GM23338 (cell line): ENCODE data around the gene VDAC1. TPM values are rescaled to one million over a fixed set of nuclear protein-coding genes. Genes with fewer than 3 reads are reported as not detected.
A peak's percentile ranks its signal among the peaks of the same experiment; 100 is the strongest.

Experiments used
- ATAC-seq: fragments of 200-7000 bp; cut with Tn5 transposase; 3 replicates; pipeline ENCODE4 v1.9.1; 2020
- DNase-seq: peaks from one replicate; pipeline ENCODE4 v3.0.0-alpha.2; 2015; ENCODE audit warnings: low spot score
- H2AFZ ChIP-seq: fragments of 200-600 bp; sonication (generic); 2 replicates; pipeline ENCODE4 v1.8.0; 2016; ENCODE audit warnings: antibody characterized with exemption, mild to moderate bottlenecking, moderate library complexity
- H3F3A ChIP-seq: fragments of 200-600 bp; sonication (generic); replicated peaks from 2 replicates; pipeline ENCODE4 v1.8.0; 2017; ENCODE audit warnings: antibody characterized with exemption, mixed run types, low read depth
- H3K27ac ChIP-seq: fragments of 200-600 bp; sonication (generic); 2 replicates; pipeline ENCODE4 v1.6.1; 2016; ENCODE audit warnings: low read depth
- H3K27me3 ChIP-seq: fragments of 200-600 bp; sonication (generic); 2 replicates; pipeline ENCODE4 v1.8.0; 2016; ENCODE audit warnings: mild to moderate bottlenecking, mixed run types, moderate library complexity; ENCODE audit not compliant: insufficient read depth
- H3K36me3 ChIP-seq: fragments of 200-600 bp; sonication (generic); 2 replicates; pipeline ENCODE4 v1.8.0; 2016; ENCODE audit warnings: mild to moderate bottlenecking; ENCODE audit not compliant: insufficient read depth
- H3K4me1 ChIP-seq: fragments of 200-600 bp; sonication (generic); 2 replicates; pipeline ENCODE4 v1.8.0; 2016; ENCODE audit warnings: mild to moderate bottlenecking, moderate library complexity; ENCODE audit not compliant: insufficient read depth
- H3K4me2 ChIP-seq: fragments of 200-600 bp; sonication (generic); 2 replicates; pipeline ENCODE4 v1.7.1; 2017; ENCODE audit warnings: mixed run types
- H3K4me3 ChIP-seq: fragments of 200-600 bp; sonication (generic); 2 replicates; pipeline ENCODE4 v1.6.1; 2016; ENCODE audit warnings: mixed run types
- H3K79me2 ChIP-seq: fragments of 200-600 bp; sonication (generic); replicated peaks from 2 replicates; pipeline ENCODE4 v1.8.0; 2017; ENCODE audit warnings: mild to moderate bottlenecking; ENCODE audit not compliant: insufficient read depth
- H3K9me2 ChIP-seq: fragments of 200-600 bp; sonication (generic); 2 replicates; pipeline ENCODE4 v1.8.0; 2017; ENCODE audit not compliant: insufficient read depth
- H4K20me1 ChIP-seq: fragments of 200-600 bp; sonication (generic); replicated peaks from 2 replicates; pipeline ENCODE4 v1.8.0; 2017; ENCODE audit warnings: mild to moderate bottlenecking; ENCODE audit not compliant: insufficient read depth
- H3K27ac Mint-ChIP-seq: 2 replicates; pipeline ENCODE4 v1.8.0; 2020; ENCODE audit warnings: inconsistent platforms, mild to moderate bottlenecking, moderate library complexity, mixed read lengths
- H3K27me3 Mint-ChIP-seq: 3 replicates; pipeline ENCODE4 v1.8.0; 2022; ENCODE audit warnings: low read depth, mild to moderate bottlenecking, moderate library complexity, mixed read lengths, inconsistent platforms; ENCODE audit not compliant: insufficient read depth, poor library complexity
- H3K36me3 Mint-ChIP-seq: 3 replicates; pipeline ENCODE4 v1.8.0; 2021; ENCODE audit warnings: low read depth, mild to moderate bottlenecking, inconsistent platforms, moderate library complexity, mixed read lengths
- H3K4me1 Mint-ChIP-seq: 3 replicates; pipeline ENCODE4 v1.8.0; 2020; ENCODE audit warnings: mild to moderate bottlenecking, inconsistent platforms, mixed read lengths
- H3K4me3 Mint-ChIP-seq: 3 replicates; pipeline ENCODE4 v1.8.0; 2021; ENCODE audit warnings: moderate library complexity, mild to moderate bottlenecking, inconsistent platforms, mixed read lengths
- H3K9me3 Mint-ChIP-seq: 3 replicates; pipeline ENCODE4 v1.8.0; 2020; ENCODE audit warnings: moderate library complexity, mild to moderate bottlenecking, inconsistent platforms, mixed read lengths
- CREB1 ChIP-seq: fragments of 250-450 bp; sonication (Bioruptor Pico); IDR thresholded peaks from 2 replicates; pipeline ENCODE4 v1.5.0; 2020; ENCODE audit warnings: low read depth, mild to moderate bottlenecking, moderate library complexity
- NANOG ChIP-seq: IDR thresholded peaks from 2 replicates; pipeline ENCODE4 v1.6.1; 2016; ENCODE audit warnings: antibody characterized with exemption, borderline replicate concordance
- POLR2AphosphoS5 ChIP-seq: IDR thresholded peaks from 2 replicates; pipeline ENCODE4 v1.6.1; 2016; ENCODE audit warnings: antibody characterized with exemption, low read depth
- ZNF114 ChIP-seq: fragments of 250-450 bp; sonication (Bioruptor Pico); IDR thresholded peaks from 2 replicates; pipeline ENCODE4 v1.5.0; 2020; ENCODE audit warnings: mild to moderate bottlenecking, moderate library complexity
- polyA plus RNA-seq: library from polyadenylated mRNA; unstranded; fragments of >200 nt; fragmentation: Nextera tagmentation; extraction: Ambion mirVana; gene quantifications from 2 replicates; pipeline ENCODE4 v1.2.1, GENCODE V29; 2016
- total RNA-seq: library from RNA; depleted of rRNA; stranded (reverse); fragments of >200 nt; shearing (Covaris generic); gene quantifications from 2 replicates; pipeline ENCODE4 v1.2.3, GENCODE V29; 2014; rRNA removed
- TF ChIP-seq, protein P1 (sequence below): fragments of 250-450 bp; sonication (Bioruptor Pico); IDR thresholded peaks from 2 replicates; pipeline ENCODE4 v1.5.0; 2020; ENCODE audit warnings: mild to moderate bottlenecking, moderate library complexity
- TF ChIP-seq, protein P2 (sequence below): IDR thresholded peaks from 2 replicates; pipeline ENCODE4 v1.6.1; 2016; ENCODE audit warnings: antibody characterized with exemption
- TF ChIP-seq, protein P3 (sequence below), 2 experiments: fragments of 200-600 bp in 1 of 2; sonication (generic) in 1 of 2; conservative IDR thresholded peaks; 2 replicates each; pipeline versions ENCODE4 v1.5.1 to v1.6.1; 2016 to 2017; ENCODE audit warnings: antibody characterized with exemption in 2 of 2, low read depth in 2 of 2, mild to moderate bottlenecking in 2 of 2, moderate library complexity in 1 of 2

VDAC1 gene
- total and polyA plus RNA-seq, 2 experiments from 2014 or later, result 300 to 329 TPM

DNA sequence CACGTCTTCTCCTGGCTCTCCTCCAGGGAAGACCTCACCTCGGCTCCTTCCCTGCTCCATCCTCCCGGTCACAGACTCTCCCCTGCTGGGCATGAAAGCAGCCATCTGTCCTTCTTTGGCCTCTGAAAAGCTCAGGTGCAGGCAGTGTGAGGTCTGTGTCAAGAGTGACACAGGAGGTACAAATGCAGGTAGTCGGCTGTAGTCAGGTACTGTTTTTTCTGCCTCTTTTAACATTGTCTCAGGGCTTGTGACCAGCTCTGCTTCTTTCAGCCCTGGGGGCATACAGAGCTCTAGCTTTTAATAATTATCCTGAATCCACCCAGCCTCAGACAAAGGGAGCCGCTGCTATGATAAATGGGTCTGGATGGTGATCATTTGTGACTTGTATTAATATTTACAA lies 82.8 kb downstream of the VDAC1 start:
- no peaks in the 10 kb centered on the region for H3K27me3 ChIP-seq
- TF ChIP-seq, protein P1, sequence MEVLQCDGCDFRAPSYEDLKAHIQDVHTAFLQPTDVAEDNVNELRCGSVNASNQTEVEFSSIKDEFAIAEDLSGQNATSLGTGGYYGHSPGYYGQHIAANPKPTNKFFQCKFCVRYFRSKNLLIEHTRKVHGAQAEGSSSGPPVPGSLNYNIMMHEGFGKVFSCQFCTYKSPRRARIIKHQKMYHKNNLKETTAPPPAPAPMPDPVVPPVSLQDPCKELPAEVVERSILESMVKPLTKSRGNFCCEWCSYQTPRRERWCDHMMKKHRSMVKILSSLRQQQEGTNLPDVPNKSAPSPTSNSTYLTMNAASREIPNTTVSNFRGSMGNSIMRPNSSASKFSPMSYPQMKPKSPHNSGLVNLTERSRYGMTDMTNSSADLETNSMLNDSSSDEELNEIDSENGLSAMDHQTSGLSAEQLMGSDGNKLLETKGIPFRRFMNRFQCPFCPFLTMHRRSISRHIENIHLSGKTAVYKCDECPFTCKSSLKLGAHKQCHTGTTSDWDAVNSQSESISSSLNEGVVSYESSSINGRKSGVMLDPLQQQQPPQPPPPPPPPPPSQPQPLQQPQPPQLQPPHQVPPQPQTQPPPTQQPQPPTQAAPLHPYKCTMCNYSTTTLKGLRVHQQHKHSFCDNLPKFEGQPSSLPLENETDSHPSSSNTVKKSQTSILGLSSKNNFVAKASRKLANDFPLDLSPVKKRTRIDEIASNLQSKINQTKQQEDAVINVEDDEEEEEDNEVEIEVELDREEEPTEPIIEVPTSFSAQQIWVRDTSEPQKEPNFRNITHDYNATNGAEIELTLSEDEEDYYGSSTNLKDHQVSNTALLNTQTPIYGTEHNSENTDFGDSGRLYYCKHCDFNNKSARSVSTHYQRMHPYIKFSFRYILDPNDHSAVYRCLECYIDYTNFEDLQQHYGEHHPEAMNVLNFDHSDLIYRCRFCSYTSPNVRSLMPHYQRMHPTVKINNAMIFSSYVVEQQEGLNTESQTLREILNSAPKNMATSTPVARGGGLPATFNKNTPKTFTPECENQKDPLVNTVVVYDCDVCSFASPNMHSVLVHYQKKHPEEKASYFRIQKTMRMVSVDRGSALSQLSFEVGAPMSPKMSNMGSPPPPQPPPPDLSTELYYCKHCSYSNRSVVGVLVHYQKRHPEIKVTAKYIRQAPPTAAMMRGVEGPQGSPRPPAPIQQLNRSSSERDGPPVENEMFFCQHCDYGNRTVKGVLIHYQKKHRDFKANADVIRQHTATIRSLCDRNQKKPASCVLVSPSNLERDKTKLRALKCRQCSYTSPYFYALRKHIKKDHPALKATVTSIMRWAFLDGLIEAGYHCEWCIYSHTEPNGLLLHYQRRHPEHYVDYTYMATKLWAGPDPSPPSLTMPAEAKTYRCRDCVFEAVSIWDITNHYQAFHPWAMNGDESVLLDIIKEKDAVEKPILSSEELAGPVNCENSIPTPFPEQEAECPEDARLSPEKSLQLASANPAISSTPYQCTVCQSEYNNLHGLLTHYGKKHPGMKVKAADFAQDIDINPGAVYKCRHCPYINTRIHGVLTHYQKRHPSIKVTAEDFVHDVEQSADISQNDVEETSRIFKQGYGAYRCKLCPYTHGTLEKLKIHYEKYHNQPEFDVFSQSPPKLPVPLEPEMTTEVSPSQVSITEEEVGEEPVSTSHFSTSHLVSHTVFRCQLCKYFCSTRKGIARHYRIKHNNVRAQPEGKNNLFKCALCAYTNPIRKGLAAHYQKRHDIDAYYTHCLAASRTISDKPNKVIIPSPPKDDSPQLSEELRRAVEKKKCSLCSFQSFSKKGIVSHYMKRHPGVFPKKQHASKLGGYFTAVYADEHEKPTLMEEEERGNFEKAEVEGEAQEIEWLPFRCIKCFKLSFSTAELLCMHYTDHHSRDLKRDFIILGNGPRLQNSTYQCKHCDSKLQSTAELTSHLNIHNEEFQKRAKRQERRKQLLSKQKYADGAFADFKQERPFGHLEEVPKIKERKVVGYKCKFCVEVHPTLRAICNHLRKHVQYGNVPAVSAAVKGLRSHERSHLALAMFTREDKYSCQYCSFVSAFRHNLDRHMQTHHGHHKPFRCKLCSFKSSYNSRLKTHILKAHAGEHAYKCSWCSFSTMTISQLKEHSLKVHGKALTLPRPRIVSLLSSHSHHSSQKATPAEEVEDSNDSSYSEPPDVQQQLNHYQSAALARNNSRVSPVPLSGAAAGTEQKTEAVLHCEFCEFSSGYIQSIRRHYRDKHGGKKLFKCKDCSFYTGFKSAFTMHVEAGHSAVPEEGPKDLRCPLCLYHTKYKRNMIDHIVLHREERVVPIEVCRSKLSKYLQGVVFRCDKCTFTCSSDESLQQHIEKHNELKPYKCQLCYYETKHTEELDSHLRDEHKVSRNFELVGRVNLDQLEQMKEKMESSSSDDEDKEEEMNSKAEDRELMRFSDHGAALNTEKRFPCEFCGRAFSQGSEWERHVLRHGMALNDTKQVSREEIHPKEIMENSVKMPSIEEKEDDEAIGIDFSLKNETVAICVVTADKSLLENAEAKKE (CRISPR knock-in tag), result no peak
- TF ChIP-seq NANOG (no peak), CREB1 (CRISPR knock-in tag) (no peak), POLR2AphosphoS5 (no peak), ZNF114 (no peak)
- TF ChIP-seq, protein P2, sequence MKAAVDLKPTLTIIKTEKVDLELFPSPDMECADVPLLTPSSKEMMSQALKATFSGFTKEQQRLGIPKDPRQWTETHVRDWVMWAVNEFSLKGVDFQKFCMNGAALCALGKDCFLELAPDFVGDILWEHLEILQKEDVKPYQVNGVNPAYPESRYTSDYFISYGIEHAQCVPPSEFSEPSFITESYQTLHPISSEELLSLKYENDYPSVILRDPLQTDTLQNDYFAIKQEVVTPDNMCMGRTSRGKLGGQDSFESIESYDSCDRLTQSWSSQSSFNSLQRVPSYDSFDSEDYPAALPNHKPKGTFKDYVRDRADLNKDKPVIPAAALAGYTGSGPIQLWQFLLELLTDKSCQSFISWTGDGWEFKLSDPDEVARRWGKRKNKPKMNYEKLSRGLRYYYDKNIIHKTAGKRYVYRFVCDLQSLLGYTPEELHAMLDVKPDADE, result no peak
- TF ChIP-seq, protein P3, sequence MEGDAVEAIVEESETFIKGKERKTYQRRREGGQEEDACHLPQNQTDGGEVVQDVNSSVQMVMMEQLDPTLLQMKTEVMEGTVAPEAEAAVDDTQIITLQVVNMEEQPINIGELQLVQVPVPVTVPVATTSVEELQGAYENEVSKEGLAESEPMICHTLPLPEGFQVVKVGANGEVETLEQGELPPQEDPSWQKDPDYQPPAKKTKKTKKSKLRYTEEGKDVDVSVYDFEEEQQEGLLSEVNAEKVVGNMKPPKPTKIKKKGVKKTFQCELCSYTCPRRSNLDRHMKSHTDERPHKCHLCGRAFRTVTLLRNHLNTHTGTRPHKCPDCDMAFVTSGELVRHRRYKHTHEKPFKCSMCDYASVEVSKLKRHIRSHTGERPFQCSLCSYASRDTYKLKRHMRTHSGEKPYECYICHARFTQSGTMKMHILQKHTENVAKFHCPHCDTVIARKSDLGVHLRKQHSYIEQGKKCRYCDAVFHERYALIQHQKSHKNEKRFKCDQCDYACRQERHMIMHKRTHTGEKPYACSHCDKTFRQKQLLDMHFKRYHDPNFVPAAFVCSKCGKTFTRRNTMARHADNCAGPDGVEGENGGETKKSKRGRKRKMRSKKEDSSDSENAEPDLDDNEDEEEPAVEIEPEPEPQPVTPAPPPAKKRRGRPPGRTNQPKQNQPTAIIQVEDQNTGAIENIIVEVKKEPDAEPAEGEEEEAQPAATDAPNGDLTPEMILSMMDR (conservative IDR thresholded peaks at IDR 0.05; ENCODE audit: low read depth in 2 of 2), result no peak
- no peak for DNase-seq
- peak; percentile 24; the same call in 1 of the 3 replicates for ATAC-seq
- no peak overlapping the region for H3K4me2 ChIP-seq
- no peaks in the 10 kb centered on the region for H4K20me1 ChIP-seq
- H3K4me3 ChIP-seq, result no peak overlapping the region
- no peaks in the 10 kb centered on the region for H3K9me2 ChIP-seq
- H3K9me3 Mint-ChIP-seq, result no peaks in the 10 kb centered on the region
- no peak overlapping the region for H3K27ac ChIP-seq
- H3K79me2 ChIP-seq, result no peaks in the 10 kb centered on the region
- no peaks in the 10 kb centered on the region for H3F3A ChIP-seq
- no peak overlapping the region for H2AFZ ChIP-seq
- H3K27ac Mint-ChIP-seq, result no peak overlapping the region
- H3K36me3 ChIP-seq, result no peaks in the 10 kb centered on the region
- peaks cover 6% of the 10 kb centered on the region for H3K27me3 Mint-ChIP-seq
- H3K4me3 Mint-ChIP-seq, result no peak overlapping the region
- H3K36me3 Mint-ChIP-seq, result no peaks in the 10 kb centered on the region
- H3K4me1 Mint-ChIP-seq, result peaks cover 13% of the 10 kb centered on the region
- H3K4me1 ChIP-seq, result no peaks in the 10 kb centered on the region

Other genes with a start within 250 kb of the VDAC1 start
- 61.4 and 67.4 TPM in 2 replicates for gene C5orf15, start 36.4 kb downstream of the VDAC1 start, total RNA-seq
- 28.6 and 37.7 TPM in 2 replicates for gene C5orf15, start 36.4 kb downstream of the VDAC1 start, polyA plus RNA-seq
- gene TCF7, start 109.7 kb upstream of the VDAC1 start, total RNA-seq, result 8.1 and 9.7 TPM in 2 replicates
- gene TCF7, start 109.7 kb upstream of the VDAC1 start, polyA plus RNA-seq, result 5.2 and 5.6 TPM in 2 replicates
- 244 and 366 TPM in 2 replicates for gene SKP1, start 172.0 kb upstream of the VDAC1 start, total RNA-seq
- 344 and 440 TPM in 2 replicates for gene SKP1, start 172.0 kb upstream of the VDAC1 start, polyA plus RNA-seq
- 316 and 342 TPM in 2 replicates for gene PPP2CA, start 221.1 kb upstream of the VDAC1 start, total RNA-seq
- 93.4 and 131 TPM in 2 replicates for gene PPP2CA, start 221.1 kb upstream of the VDAC1 start, polyA plus RNA-seq